Astrocyte of the spinal cord (primary cell): ENCODE results near the gene PYROXD2.

ENCODE experiments used
- DNase-seq: peaks from one replicate; pipeline ENCODE4 v3.0.0; 2011; ENCODE audit warnings: low read depth, low spot score
- H3K4me3 ChIP-seq: 2 replicates; pipeline ENCODE4 v1.5.1; 2011; ENCODE audit warnings: low read depth, mild to moderate bottlenecking, low read length, moderate library complexity
- CTCF ChIP-seq: IDR thresholded peaks from 2 replicates; pipeline ENCODE4 v1.5.1; 2012; ENCODE audit warnings: low read depth, mild to moderate bottlenecking, low read length, inconsistent platforms
- in situ Hi-C: cut with HindIII; loops from 2 replicates; pipeline ENCODE4 v1.10.0; 2017; ENCODE audit warnings: low sequenced_read_pairs

PYROXD2 gene

DNA sequence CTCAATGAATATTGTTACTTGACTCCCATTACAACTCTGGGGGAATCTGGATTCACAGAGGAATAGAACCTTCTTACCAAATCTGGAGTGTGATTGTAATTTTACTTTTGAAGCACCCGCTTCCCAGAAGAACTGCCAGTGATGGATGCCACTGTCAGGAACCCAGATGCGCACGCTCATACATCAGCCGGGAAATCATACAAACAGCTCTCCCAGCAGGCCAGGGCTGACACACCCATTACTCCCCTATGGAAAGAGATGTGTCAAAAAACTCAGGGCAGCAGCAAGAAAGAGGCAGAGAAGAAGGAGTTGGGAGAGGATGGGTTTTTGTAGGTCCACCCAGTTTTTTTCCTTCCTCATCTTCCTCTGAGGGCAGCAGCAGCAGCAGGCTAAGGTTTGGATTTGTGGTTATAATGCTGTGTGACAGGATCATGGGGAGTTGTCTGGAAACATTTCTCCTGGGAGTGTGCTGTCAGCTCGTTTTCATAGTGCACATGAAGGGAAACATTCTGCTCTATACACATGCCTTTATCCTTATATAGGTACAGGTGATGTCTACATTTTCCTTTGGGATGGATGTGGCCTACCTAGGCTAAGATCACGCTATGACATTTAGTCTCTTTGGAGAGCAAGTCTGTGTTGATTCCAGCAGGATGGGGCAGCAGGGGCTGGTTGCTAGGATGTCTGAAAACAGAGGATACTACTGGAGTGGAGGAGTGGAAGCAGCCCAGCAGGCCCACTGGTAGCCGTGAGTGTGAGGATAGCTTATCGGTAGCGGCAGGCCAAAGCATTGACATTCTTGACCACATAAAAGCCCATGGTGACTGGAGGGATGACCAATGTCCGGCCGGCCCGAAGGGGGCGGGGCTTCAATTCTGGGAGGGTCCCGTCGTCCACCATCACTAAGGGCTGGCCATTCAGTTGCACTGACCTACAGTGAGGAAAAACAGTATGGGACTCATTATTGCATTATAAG is 44.1 kb upstream of the PYROXD2 start:
- no peak overlapping the region for H3K4me3 ChIP-seq
- no peak for DNase-seq
- in situ Hi-C loops = no loop called here
- no peak for TF ChIP-seq CTCF

DNA sequence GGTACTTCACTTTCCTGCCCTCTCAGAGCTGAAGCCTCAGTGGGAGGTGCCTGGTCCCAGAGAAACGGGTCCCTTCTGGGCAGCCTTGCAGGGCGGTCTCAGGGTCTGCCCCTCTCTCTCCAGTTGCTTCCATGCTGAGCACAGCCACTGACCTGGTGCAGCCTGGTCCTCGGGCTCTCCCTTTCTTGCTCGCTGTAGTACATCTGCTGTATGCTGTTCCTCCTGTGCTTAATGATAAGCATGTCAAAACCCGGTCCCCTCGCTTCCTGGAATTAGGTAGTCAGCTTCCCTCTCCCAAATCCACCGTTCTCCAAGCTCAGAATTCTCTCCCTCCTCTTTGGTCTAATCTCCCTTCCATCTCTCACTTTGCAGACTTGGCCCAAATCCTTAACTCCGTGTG is 42.7 kb upstream of the PYROXD2 start:
- TF ChIP-seq CTCF = no peak
- in situ Hi-C loops = no loop called here
- no peak overlapping the region for H3K4me3 ChIP-seq
- DNase-seq = no peak

DNA sequence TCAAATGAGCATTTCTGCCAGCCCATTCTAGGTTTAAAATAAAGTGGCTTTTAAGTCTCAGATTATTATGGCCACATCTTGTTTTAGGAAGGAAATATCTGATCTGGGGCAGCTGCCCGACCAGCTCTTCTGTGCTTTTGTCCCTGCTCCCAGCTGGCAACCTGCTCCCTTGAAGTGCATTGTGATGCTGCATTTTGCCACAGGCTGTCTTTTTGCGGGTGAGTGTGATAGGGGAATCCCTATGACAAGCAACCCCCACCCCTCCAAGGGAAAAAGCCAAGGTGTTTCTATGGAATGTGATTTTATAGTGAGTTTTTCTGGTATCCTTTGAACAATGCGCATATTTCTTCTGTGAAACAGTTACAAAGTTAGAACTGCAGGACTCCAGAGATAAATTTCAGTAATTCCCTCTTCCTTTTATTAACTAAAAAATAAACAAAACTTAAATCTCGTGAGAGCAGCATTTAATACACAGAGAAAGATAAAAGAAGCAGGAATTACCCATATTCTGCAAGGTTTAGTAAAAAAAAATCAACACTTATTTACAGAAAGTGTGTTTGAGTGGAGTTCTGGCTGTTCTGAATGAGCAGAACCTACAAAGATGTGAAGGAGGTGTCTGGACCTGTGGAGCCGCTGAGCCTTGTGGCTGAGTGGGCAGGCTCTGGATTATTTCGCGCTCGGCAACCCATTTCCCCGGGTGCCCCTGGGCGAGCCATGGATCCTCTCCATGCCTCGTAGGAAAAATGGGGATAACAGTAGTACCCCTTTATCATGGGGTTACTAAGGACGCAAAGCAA is 41.9 kb upstream of the PYROXD2 start:
- no peak for DNase-seq
- no peak overlapping the region for H3K4me3 ChIP-seq
- TF ChIP-seq CTCF = no peak
- in situ Hi-C loops = no loop called here

- in situ Hi-C loops = no loop called here
- DNase-seq = no peak
- H3K4me3 ChIP-seq = no peak overlapping the region
- TF ChIP-seq CTCF = no peak
These were observed 41.1 kb upstream of the PYROXD2 start for GRCh38 chr10:98456043-98456570.

GRCh38 chr10:98453729-98454128 is 38.7 kb upstream of the PYROXD2 start:
- in situ Hi-C loops = no loop called here
- TF ChIP-seq CTCF = no peak
- H3K4me3 ChIP-seq = no peak overlapping the region
- DNase-seq = no peak

DNA sequence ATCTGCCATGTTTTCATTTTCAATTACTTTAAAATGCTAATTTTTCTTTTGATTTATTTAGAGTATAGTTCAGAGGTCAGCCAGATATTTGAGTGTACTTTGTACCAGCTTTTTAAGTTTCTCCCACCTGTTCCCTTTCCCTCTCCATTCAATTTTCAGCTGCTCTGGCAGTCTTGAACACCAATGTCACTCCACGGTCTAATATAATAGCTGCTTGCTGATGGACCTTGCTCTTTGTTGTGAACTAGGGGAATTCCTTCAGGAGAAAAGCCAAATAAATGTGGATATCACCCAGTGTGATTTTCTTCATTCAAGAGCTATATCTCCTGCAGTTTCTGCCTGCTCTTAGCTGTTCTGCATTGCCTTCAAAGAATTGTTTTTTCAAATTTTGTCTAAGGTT is 35.6 kb upstream of the PYROXD2 start:
- in situ Hi-C loops = no loop called here
- no peak for DNase-seq
- no peak overlapping the region for H3K4me3 ChIP-seq
- TF ChIP-seq CTCF = no peak
